Vagina (tissue), 2 donors: ENCODE data around the gene TBL1Y. TPM values are rescaled to one million over a fixed set of nuclear protein-coding genes. Genes with fewer than 3 reads are reported as not detected.

Source experiments
- DNase-seq, 2 donors: peaks; one replicate each; pipeline ENCODE4 v3.0.0-alpha.2; 2017; ENCODE audit errors: extremely low spot score in 2 of 2
- H3K27ac ChIP-seq: fragments of 200-600 bp; sonication (generic); one replicate; pipeline ENCODE4 v1.5.1; 2019
- H3K27me3 ChIP-seq: fragments of 200-600 bp; sonication (generic); one replicate; pipeline ENCODE4 v1.5.1; 2019
- H3K36me3 ChIP-seq, 2 donors: fragments of 200-600 bp; sonication (generic); one replicate each; pipeline ENCODE4 v1.5.1; 2017 to 2019
- H3K4me1 ChIP-seq: fragments of 200-600 bp; sonication (generic); one replicate; pipeline ENCODE4 v1.5.1; 2019
- H3K4me3 ChIP-seq, 2 donors: fragments of 200-600 bp; sonication (generic); 1 replicate in 1 of 2; 2 replicates in 1 of 2; pipeline ENCODE4 v1.5.1; 2016 to 2019
- H3K9me3 ChIP-seq: fragments of 200-600 bp; sonication (generic); one replicate; pipeline ENCODE4 v1.5.1; 2019
- POLR2A ChIP-seq, 2 donors: fragments of 450-650 bp; IDR thresholded peaks; one replicate each; pipeline ENCODE4 v1.6.1; 2017; ENCODE audit warnings: antibody characterized with exemption in 2 of 2, mild to moderate bottlenecking in 2 of 2, moderate library complexity in 2 of 2
- POLR2AphosphoS5 ChIP-seq, 2 donors: sonication (generic); formaldehyde crosslinking; IDR thresholded peaks; one replicate each; pipeline ENCODE4 v1.9.0; 2017; ENCODE audit warnings: antibody characterized with exemption in 2 of 2, mild to moderate bottlenecking in 2 of 2, low read depth in 1 of 2; ENCODE audit not compliant: insufficient read depth in 1 of 2
- intact Hi-C: fragments of 100-400 bp; cut with DNase I; formaldehyde crosslinking; loops from one replicate; pipeline ENCODE4 v1.15.1; 2023
- total RNA-seq: library from RNA; depleted of rRNA; stranded (reverse); fragments of >200 nt; gene quantifications from one replicate; pipeline ENCODE4 v1.2.3, GENCODE V29; 2016
- TF ChIP-seq, protein P1 (sequence below), 3 experiments: fragments of 450-650 bp in 2 of 3; fragments of 200-600 bp in 1 of 3; sonication (generic) in 1 of 3; IDR thresholded peaks; one replicate each; pipeline ENCODE4 v1.5.1; 2017 to 2019; ENCODE audit warnings: antibody characterized with exemption in 3 of 3, mild to moderate bottlenecking in 2 of 3, moderate library complexity in 2 of 3

Gene TBL1Y
- total RNA-seq, 1 donor from 2014 or later, result not detected

DNA sequence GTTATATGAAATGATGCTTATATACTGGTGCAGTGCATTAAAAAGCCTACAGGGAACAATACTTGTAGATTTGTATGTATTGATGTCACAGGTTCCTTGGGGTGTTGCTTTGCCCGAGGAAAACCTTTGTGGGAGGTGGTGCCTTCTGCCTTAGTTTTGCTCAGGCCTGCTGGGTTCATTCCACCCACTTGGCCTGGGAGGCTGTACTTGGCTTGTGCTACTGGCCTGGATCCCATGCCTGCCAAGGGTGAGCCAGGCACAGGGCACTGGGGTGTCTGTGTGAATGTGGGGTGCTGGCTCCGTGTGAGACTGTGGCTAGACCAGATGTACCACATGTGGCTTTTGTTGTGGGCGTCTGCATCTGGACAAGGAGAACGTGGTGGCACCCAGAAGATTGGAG, 17.8 kb downstream of the TBL1Y start:
- Histone ChIP-seq H3K4me3 (no peak overlapping the region), H3K27me3 (no peaks in the 10 kb centered on the region), H3K27ac (no peak overlapping the region), H3K36me3 (no peaks in the 10 kb centered on the region), H3K9me3 (no peaks in the 10 kb centered on the region), H3K4me1 (no peaks in the 10 kb centered on the region)
- DNase-seq, result no peak
- intact Hi-C loops, result no loop called here
- TF ChIP-seq, protein P1, sequence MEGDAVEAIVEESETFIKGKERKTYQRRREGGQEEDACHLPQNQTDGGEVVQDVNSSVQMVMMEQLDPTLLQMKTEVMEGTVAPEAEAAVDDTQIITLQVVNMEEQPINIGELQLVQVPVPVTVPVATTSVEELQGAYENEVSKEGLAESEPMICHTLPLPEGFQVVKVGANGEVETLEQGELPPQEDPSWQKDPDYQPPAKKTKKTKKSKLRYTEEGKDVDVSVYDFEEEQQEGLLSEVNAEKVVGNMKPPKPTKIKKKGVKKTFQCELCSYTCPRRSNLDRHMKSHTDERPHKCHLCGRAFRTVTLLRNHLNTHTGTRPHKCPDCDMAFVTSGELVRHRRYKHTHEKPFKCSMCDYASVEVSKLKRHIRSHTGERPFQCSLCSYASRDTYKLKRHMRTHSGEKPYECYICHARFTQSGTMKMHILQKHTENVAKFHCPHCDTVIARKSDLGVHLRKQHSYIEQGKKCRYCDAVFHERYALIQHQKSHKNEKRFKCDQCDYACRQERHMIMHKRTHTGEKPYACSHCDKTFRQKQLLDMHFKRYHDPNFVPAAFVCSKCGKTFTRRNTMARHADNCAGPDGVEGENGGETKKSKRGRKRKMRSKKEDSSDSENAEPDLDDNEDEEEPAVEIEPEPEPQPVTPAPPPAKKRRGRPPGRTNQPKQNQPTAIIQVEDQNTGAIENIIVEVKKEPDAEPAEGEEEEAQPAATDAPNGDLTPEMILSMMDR (IDR thresholded peaks at IDR 0.05), result no peak
- TF ChIP-seq POLR2A (IDR thresholded peaks at IDR 0.05) (no peak), POLR2AphosphoS5 (IDR thresholded peaks at IDR 0.05; ENCODE audit: insufficient read depth in 1 of 2, low read depth in 1 of 2) (no peak)

DNA sequence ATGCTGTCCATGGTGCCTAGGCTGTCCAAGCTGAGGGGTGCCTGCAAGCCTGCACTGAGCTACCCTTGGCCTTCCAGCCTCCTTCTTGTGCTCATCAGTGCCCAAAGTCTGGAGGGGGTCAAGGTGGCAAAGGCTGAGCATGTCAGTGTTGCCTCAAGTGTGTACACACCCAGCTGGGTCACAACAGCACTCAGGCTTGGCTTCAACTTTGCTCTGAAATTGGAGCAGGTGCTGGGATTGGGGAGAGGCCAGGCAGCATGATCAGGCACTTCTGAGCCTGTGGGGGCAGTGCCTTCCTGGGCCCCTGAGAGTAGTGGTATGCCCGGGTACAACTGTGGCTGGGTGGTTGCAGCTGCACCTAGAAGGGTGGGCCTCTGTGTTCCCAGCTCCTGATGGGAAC, 18.7 kb downstream of the TBL1Y start:
- Histone ChIP-seq H3K27me3 (no peaks in the 10 kb centered on the region), H3K4me3 (no peak overlapping the region), H3K36me3 (no peaks in the 10 kb centered on the region), H3K9me3 (no peaks in the 10 kb centered on the region), H3K27ac (no peak overlapping the region), H3K4me1 (no peaks in the 10 kb centered on the region)
- DNase-seq, result no peak
- TF ChIP-seq, protein P1 (IDR thresholded peaks at IDR 0.05), result no peak
- TF ChIP-seq POLR2AphosphoS5 (IDR thresholded peaks at IDR 0.05; ENCODE audit: insufficient read depth in 1 of 2, low read depth in 1 of 2), result no peak
- no peak for TF ChIP-seq POLR2A (IDR thresholded peaks at IDR 0.05)
- intact Hi-C loops, result no loop called here

- Histone ChIP-seq H3K27me3 (no peaks in the 10 kb centered on the region), H3K4me1 (no peaks in the 10 kb centered on the region), H3K36me3 (no peaks in the 10 kb centered on the region)
These were observed 21.4 kb downstream of the TBL1Y start for GRCh38 chrY:6931779-6932396.

DNA sequence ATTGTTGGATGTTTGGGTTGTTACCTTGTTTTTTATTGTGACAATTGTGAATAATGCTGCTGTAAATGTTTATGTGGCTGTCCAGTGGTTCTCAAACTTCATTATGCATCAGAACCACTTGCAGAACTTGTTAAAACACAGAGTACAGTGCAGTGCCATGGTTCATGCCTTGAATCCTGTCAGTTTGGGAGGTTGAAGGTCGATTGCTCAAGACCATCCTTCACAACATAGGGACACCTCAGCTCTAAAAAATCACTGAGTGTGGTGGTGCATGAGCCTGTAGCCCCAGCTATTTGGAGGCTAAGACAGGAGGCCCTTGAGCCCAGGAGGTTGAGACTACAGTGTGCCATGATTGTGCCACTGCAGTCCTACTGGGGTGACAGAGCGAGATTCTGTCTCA, 25.0 kb downstream of the TBL1Y start:
- no peak for TF ChIP-seq POLR2A (IDR thresholded peaks at IDR 0.05)
- TF ChIP-seq, protein P1 (IDR thresholded peaks at IDR 0.05), result no peak
- no peak for TF ChIP-seq POLR2AphosphoS5 (IDR thresholded peaks at IDR 0.05; ENCODE audit: insufficient read depth in 1 of 2, low read depth in 1 of 2)
- H3K36me3 ChIP-seq, result no peaks in the 10 kb centered on the region

More at GRCh38 chrY:6931779-6932396, 21.4 kb downstream of the TBL1Y start:
- intact Hi-C loops, result no loop called here
- TF ChIP-seq, protein P1 (IDR thresholded peaks at IDR 0.05), result no peak
- TF ChIP-seq POLR2A (IDR thresholded peaks at IDR 0.05), result no peak
- TF ChIP-seq POLR2AphosphoS5 (IDR thresholded peaks at IDR 0.05; ENCODE audit: insufficient read depth in 1 of 2, low read depth in 1 of 2), result no peak
- H3K4me3 ChIP-seq, result no peak overlapping the region
- DNase-seq, result no peak
- no peaks in the 10 kb centered on the region for H3K9me3 ChIP-seq
- H3K27ac ChIP-seq, result no peak overlapping the region

GRCh38 chrY:6947695-6948094, 37.2 kb downstream of the TBL1Y start:
- DNase-seq, result no peak
- no peaks in the 10 kb centered on the region for H3K9me3 ChIP-seq
- H3K4me1 ChIP-seq, result no peaks in the 10 kb centered on the region
- no peaks in the 10 kb centered on the region for H3K27me3 ChIP-seq
- H3K27ac ChIP-seq, result no peak overlapping the region
- no peak overlapping the region for H3K4me3 ChIP-seq
- intact Hi-C loops, result no loop called here
- TF ChIP-seq, protein P1 (IDR thresholded peaks at IDR 0.05), result no peak
- TF ChIP-seq POLR2A (IDR thresholded peaks at IDR 0.05), result no peak
- no peak for TF ChIP-seq POLR2AphosphoS5 (IDR thresholded peaks at IDR 0.05; ENCODE audit: insufficient read depth in 1 of 2, low read depth in 1 of 2)
- H3K36me3 ChIP-seq, result no peaks in the 10 kb centered on the region

More for the DNA sequence above, 25.0 kb downstream of the TBL1Y start:
- Histone ChIP-seq H3K4me3 (no peak overlapping the region), H3K9me3 (no peaks in the 10 kb centered on the region), H3K4me1 (no peaks in the 10 kb centered on the region), H3K27me3 (no peaks in the 10 kb centered on the region), H3K27ac (no peak overlapping the region)
- intact Hi-C loops, result no loop called here
- no peak for DNase-seq
